Stimulated activated CD8-positive, alpha-beta memory T cell treated with anti-CD3 and anti-CD28 coated beads, Interleukin-7, amount 100 ng/mL, for 24 hours (primary cell): Measurements from ENCODE around the gene TLL1.

ENCODE experiments used
- DNase-seq: peaks from one replicate; pipeline ENCODE4 v3.0.0-alpha.2; 2020; ENCODE audit warnings: low read depth

Gene TLL1

DNA sequence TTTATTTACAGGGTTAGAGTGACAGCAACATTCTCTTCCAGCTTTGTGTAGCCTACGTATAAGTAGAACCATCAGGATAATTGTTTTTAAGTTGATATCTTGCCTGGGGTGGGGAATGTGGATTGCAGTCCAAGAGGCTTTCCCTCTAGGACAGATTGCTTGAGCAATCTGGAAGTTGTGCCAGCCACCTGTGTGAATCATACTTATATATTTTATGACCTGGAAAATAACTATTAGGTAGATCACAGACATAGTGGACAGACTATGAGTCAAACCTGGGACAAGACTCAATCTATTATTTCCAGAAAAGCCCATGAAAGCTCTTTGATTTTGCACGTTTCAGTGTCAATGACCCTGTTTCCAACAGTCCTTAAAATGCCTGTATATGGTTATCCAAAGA is 98.9 kb downstream of the TLL1 start:
- no peak for DNase-seq

- no peak for DNase-seq
Measured at GRCh38 chr4:165972747-165973146, 99.7 kb downstream of the TLL1 start.

DNA sequence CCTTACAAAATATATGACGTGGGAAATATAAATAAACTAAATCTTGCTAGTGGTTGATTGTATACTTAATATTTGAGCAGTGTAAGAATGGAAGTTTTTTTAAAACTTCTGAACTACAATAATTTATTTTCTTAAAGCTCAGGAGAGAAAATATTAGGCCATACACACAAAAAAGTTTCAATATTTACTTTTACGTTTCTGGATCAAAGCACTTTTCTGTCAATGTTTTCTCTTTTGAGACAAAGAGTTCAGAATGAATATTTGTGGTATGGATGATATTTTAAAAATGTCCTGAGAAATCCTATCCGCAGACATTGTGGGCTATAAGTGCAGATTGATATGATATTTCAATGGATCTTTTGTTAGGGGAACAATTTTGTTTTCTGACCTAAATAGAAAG is 109.9 kb downstream of the TLL1 start:
- no peak for DNase-seq

DNA sequence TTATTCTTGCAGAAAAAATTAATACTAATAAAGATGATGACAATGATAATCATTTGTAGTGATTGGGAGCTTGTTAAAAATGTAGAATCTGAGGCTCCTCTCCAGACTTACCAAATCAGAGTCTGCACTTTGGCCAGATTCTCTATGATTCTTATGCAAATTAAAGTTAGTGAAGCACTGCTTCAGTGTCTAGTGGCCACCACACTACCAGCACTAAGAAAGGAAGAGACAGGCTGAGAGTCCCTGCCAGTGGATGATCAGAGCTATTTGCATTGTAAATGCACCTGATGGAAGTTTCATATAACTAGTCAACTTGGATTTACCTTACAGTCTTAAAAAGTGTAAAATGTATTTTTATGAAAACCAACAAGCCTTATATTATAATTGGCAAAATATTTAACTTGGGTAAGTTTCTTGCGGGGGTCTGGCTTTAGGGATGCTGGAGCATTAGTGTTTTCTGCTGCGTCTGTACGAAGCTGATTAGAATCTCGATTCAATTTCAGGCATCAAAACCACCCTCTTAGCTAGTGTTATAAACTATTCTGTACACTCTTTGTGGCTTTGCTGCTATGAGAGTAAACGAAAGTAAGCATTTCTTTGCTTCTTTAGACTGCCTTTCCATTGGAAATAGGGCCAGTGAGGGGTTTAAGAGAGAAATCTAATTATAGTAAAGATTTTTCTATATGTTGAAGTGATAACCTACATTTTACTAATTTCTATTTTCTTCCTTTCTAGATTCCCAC is 114.1 kb downstream of the TLL1 start:
- no peak for DNase-seq

GRCh38 chr4:165991325-165992180 is 118.5 kb downstream of the TLL1 start:
- no peak for DNase-seq

DNA sequence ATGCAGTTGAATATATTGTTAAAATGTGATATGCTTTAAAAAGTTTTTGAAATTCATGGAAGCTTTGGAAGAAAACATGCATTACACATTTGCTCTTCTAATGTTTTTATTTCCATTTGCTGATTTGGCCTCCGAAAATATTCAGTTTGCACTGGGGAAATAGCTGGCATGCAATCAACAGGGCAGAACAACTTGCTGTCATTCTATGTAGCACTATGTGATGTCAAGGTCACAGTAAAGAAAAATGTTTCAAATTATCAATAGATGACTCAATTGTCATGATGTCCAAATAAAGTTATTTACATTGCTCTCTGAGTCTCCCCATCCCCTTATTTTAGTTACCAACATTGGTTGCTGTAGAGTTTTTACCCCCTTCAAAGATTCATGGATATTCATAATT is 119.2 kb downstream of the TLL1 start:
- no peak for DNase-seq

DNA sequence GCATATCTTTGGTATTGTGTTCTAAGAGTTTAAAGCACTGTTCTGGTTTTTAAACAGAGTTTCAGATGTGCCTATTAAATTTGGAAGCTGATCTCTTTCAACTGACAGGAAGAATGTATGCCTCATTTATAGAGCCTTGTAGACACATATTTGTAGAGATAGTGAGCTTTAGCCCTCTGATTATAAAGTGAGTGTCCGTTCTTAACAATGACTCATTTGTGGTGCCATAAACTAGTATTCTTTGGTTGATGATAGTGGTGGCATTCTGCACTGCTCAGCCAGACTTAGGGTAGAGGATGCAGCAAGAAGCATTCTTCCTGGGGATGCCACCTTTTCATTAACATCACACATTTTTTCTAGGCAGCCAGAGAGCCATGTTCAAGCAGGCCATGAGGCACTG is 121.7 kb downstream of the TLL1 start:
- no peak for DNase-seq

- no peak for DNase-seq
Measured at GRCh38 chr4:166003811-166004210, 130.8 kb downstream of the TLL1 start.

DNA sequence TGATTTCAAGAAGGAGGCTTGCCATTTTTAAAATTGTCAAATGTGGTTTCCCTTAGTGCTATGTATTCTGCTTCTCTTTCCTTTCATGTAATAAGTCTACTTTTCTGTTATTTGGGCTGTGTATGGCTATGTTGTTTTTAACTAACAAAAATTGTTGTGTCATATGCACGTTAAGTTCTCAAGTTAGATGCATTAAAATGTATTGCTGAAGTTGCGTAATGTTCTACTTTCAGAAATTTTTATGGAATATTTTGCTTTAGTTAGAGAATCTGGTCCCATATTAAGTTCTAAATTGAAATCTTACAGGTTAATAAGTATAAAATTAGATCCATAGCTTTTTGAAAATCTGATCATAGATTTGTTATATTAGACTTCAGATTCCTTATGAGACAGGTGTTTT is 133.2 kb downstream of the TLL1 start:
- no peak for DNase-seq

DNA sequence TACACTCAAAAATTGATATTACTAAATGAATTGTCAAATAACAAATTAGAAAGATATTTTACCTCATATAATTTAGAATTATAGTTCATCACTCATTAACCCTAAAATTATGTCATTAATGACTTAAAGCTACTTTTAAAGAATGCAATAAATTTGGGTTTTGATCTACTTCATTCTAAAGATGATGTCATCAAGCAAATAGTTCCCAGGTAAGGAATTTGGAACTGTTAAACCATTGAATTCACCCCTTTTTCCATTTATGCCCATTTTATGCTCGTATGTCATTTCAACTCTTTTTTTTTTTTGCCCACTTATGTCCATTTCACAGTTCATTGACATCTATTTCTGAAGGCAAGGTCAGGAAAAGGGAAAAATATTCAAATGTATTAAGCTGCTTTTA is 135.5 kb downstream of the TLL1 start:
- no peak for DNase-seq

GRCh38 chr4:166012129-166013030 is 139.3 kb downstream of the TLL1 start:
- DNase-seq: no peak

DNA sequence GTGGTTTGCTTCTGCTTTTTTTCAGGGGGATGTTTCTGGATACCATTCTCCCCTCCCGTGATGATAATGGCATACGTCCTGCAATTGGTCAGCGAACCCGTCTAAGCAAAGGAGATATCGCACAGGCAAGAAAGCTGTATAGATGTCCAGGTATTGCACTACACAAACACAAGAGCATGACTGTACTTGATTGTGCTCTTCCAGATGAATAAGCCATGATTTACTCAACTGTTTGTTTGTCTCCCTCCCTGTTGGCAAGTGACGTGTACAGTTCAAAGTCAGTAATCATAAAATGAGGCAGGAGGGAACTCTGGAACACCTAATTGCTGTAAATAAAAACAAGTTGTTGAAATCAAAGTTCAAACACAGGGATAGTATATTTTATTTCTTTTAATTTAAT is 141.4 kb downstream of the TLL1 start:
- DNase-seq: no peak

GRCh38 chr4:166017804-166018203 is 144.8 kb downstream of the TLL1 start:
- DNase-seq: no peak

GRCh38 chr4:166019441-166020220 is 146.6 kb downstream of the TLL1 start:
- DNase-seq: no peak

GRCh38 chr4:166021617-166022016 is 148.6 kb downstream of the TLL1 start:
- DNase-seq: no peak

DNA sequence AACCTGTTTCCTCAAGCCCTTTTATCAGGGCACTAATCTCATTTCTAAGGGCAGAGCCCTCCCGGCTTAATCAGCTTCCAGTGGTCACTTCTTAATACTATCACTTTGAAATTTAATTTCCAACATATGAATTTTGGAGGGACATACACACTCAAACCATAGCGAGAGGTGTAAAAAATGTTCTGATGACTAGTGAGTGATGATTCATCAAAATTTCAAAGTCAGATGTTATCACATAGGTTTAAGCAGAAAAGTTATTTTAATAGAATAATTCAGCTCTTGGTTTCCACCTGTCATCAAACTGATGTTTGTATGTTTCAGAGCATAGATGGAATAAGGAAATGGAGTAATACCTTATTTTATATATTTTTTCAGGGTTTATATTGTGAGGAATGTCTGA is 161.9 kb downstream of the TLL1 start:
- no peak for DNase-seq

- DNase-seq: no peak
Measured at GRCh38 chr4:166039822-166040221, 166.8 kb downstream of the TLL1 start.

DNA sequence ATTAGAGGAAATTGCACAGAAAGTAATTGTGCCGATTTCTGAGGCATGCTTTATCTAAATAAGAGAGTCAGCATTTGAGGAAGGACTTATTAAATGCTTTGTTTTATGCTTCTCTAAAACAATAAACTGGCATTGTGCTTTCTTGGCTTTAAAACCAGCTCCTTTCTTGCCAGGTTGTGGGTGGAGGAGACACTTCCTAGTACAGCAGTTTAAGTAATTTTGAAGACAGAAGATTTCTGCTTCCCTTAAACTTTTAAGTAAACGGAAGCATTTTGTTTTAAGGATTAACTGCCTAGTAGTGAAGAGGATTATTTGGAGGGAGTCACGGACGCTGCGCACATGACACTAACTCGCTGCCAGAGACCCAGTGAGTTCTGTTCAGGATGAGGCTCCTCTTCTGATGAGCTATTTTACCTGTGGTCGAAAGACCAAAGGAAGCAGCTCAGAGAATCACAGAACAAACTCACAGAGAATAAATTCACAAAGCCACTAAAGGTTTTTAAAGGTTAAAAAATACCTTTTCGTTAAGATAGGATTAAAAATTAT is 169.5 kb downstream of the TLL1 start:
- no peak for DNase-seq

- no peak for DNase-seq
Measured at GRCh38 chr4:166043801-166044200, 170.8 kb downstream of the TLL1 start.

- no peak for DNase-seq
Measured at GRCh38 chr4:166044871-166045270, 171.8 kb downstream of the TLL1 start.

DNA sequence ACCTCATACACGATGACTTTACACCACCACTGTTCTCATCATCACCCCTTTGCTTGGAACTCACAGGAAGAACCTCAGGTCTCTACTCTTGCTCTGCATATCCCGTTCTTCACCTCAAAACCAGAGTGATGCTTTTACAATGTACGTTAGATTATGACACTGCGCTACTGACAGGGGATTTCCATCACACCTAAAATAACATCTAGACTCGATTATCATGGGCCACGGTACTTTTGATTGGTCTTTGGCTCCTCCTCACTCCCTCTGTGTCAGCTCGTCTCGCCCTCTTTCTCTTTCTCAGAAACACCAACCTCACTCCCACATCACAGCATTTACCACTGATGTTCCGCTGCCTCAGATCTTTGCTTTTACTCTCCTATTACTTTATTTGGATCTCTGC is 172.4 kb downstream of the TLL1 start:
- no peak for DNase-seq
